ENCODE data around the gene MGST3. TPM values are rescaled to one million over a fixed set of nuclear protein-coding genes. Genes with fewer than 3 reads are reported as not detected.
A peak's percentile ranks its signal among the peaks of the same experiment; 100 is the strongest.

Gene MGST3
- total and polyA plus RNA-seq, 2 of the 13 experiments (the other 11 are each of a cell fraction or from before 2014, with no cell fraction given) = 59.7 to 61.2 TPM

GRCh38 chr1:165697881-165698760 is 67.1 kb downstream of the MGST3 start, which contains the start of gene ALDH9A1 (continued):
- TF ChIP-seq DZIP1 (CRISPR knock-in tag; IDR thresholded peaks at IDR 0.05) = peak; percentile 94; the same call in 1 of the 2 replicates
- TF ChIP-seq HNRNPK (IDR thresholded peaks at IDR 0.05; ENCODE audit: low read depth, low read length, poor library complexity, severe bottlenecking) = no peak
- TF ChIP-seq ERF (CRISPR knock-in tag; IDR thresholded peaks at IDR 0.05) = peak; percentile 67; the same call in 1 of the 2 replicates
- peak; percentile 76; the same call in 1 of the 2 replicates for TF ChIP-seq ZNF12 (CRISPR knock-in tag; IDR thresholded peaks at IDR 0.05)
- TF ChIP-seq MTA3 (CRISPR knock-in tag; IDR thresholded peaks at IDR 0.05) = no peak
- peak; percentile 78 for TF ChIP-seq KLF6 (CRISPR knock-in tag; IDR thresholded peaks at IDR 0.05)
- TF ChIP-seq SNRNP70 (IDR thresholded peaks at IDR 0.05; ENCODE audit: low read depth, low read length) = no peak
- peak; percentile 68; the same call in 1 of the 2 replicates for TF ChIP-seq ZMYM2 (CRISPR knock-in tag; IDR thresholded peaks at IDR 0.05)
- TF ChIP-seq NCOA1 (CRISPR knock-in tag; IDR thresholded peaks at IDR 0.05) = 0 out of 2 replicates have a peak, but pooled peaks have one; percentile 44
- TF ChIP-seq ETV6 (CRISPR knock-in tag; conservative IDR thresholded peaks at IDR 0.05) = peak; percentile 70; the same call in 1 of the 2 replicates
- TF ChIP-seq GABPB1 (CRISPR knock-in tag; IDR thresholded peaks at IDR 0.05) = peak; percentile 83
- TF ChIP-seq, protein P1, sequence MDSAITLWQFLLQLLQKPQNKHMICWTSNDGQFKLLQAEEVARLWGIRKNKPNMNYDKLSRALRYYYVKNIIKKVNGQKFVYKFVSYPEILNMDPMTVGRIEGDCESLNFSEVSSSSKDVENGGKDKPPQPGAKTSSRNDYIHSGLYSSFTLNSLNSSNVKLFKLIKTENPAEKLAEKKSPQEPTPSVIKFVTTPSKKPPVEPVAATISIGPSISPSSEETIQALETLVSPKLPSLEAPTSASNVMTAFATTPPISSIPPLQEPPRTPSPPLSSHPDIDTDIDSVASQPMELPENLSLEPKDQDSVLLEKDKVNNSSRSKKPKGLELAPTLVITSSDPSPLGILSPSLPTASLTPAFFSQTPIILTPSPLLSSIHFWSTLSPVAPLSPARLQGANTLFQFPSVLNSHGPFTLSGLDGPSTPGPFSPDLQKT (CRISPR knock-in tag; IDR thresholded peaks at IDR 0.05; ENCODE audit: borderline replicate concordance) = no peak
- TF ChIP-seq ZNF619 (CRISPR knock-in tag; IDR thresholded peaks at IDR 0.05) = 0 out of 2 replicates have a peak, but pooled peaks have one; percentile 43
- TF ChIP-seq SALL1 (CRISPR knock-in tag; IDR thresholded peaks at IDR 0.05) = peak; percentile 63; the same call in 1 of the 2 replicates
- peak; percentile 41; the same call in 1 of the 2 replicates for TF ChIP-seq ZNF44 (CRISPR knock-in tag; IDR thresholded peaks at IDR 0.05)
- TF ChIP-seq ZNF841 (CRISPR knock-in tag; IDR thresholded peaks at IDR 0.05; ENCODE audit: borderline replicate concordance) = 0 out of 2 replicates have a peak, but pooled peaks have one; percentile 59
- 0 out of 2 replicates have a peak, but pooled peaks have one; percentile 22 for TF ChIP-seq FOXA3 (CRISPR knock-in tag; IDR thresholded peaks at IDR 0.05)
- TF ChIP-seq, protein P2, sequence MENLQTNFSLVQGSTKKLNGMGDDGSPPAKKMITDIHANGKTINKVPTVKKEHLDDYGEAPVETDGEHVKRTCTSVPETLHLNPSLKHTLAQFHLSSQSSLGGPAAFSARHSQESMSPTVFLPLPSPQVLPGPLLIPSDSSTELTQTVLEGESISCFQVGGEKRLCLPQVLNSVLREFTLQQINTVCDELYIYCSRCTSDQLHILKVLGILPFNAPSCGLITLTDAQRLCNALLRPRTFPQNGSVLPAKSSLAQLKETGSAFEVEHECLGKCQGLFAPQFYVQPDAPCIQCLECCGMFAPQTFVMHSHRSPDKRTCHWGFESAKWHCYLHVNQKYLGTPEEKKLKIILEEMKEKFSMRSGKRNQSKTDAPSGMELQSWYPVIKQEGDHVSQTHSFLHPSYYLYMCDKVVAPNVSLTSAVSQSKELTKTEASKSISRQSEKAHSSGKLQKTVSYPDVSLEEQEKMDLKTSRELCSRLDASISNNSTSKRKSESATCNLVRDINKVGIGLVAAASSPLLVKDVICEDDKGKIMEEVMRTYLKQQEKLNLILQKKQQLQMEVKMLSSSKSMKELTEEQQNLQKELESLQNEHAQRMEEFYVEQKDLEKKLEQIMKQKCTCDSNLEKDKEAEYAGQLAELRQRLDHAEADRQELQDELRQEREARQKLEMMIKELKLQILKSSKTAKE (CRISPR knock-in tag; IDR thresholded peaks at IDR 0.05; ENCODE audit: borderline replicate concordance) = 0 out of 2 replicates have a peak, but pooled peaks have one; percentile 39
- no peak for TF ChIP-seq ZMAT3 (CRISPR knock-in tag; conservative IDR thresholded peaks at IDR 0.05)
- TF ChIP-seq TFAP4 (IDR thresholded peaks at IDR 0.05; ENCODE audit: borderline replicate concordance, low read depth) = no peak
- TF ChIP-seq HNRNPLL (IDR thresholded peaks at IDR 0.05; ENCODE audit: low read depth, low read length, poor library complexity, severe bottlenecking) = peak; percentile 43
- TF ChIP-seq MYNN (CRISPR knock-in tag; IDR thresholded peaks at IDR 0.05; ENCODE audit: low read depth) = 0 out of 2 replicates have a peak, but pooled peaks have one; percentile 32
